ENCODE data around the gene CACNA1S. TPM values are rescaled to one million over a fixed set of nuclear protein-coding genes. Genes with fewer than 3 reads are reported as not detected.

The CACNA1S gene
- total and polyA plus RNA-seq, 2 of the 8 experiments (the other 6 are each of a cell fraction or from before 2014, with no cell fraction given): 0.06 TPM; not detected in 1

GRCh38 chr1:201105688-201106087 is 6.5 kb downstream of the CACNA1S start:
- Histone ChIP-seq H2BK12ac (ENCODE audit: low read depth, low read length) (no peak overlapping the region), H3K36me3 (ENCODE audit: control insufficient read depth in 2 of 4, insufficient read depth in 4 of 4, low read length in 3 of 4) (no peaks in the 10 kb centered on the region), H2BK15ac (ENCODE audit: low read length) (no peak overlapping the region), H3K56ac (replicated peaks; ENCODE audit: insufficient read length, low read depth, low read length) (no peak overlapping the region), H2BK5ac (ENCODE audit: low read depth, low read length) (no peak overlapping the region), H2AFZ (ENCODE audit: low read length) (no peak overlapping the region), H3K27ac (ENCODE audit: low read depth, low read length) (no peak overlapping the region), H3K4me3 (ENCODE audit: extremely low read depth in 1 of 4, insufficient read depth in 2 of 4, low read depth in 3 of 4, low read length in 4 of 4) (no peak overlapping the region), H3K9me3 (ENCODE audit: insufficient read depth in 2 of 2, low read depth in 1 of 2, low read length in 1 of 2) (no peaks in the 10 kb centered on the region), H2BK120ac (replicated peaks; ENCODE audit: low read depth, low read length) (no peak overlapping the region), H4K91ac (replicated peaks; ENCODE audit: insufficient read length, low read length) (no peak overlapping the region), H3K23me2 (ENCODE audit: low read depth, low read length) (no peaks in the 10 kb centered on the region), H2AK5ac (ENCODE audit: low read depth, low read length) (no peak overlapping the region), H3K4me2 (ENCODE audit: insufficient read depth in 1 of 2, low read depth in 2 of 2, low read length in 2 of 2) (no peak overlapping the region), H3K27me3 (replicated peaks in 1 of 4; ENCODE audit: control insufficient read depth in 3 of 4, extremely low read depth in 1 of 4, insufficient read depth in 3 of 4, low read length in 3 of 4) (no peaks in the 10 kb centered on the region; a peak in 1 of 7 replicates), H4K8ac (ENCODE audit: extremely low read depth, insufficient read depth, low read length) (no peak overlapping the region), H3K23ac (ENCODE audit: insufficient read length) (no peak overlapping the region), H3K9ac (replicated peaks in 1 of 4; ENCODE audit: extremely low read depth in 1 of 4, low read depth in 3 of 4, low read length in 3 of 4) (no peak overlapping the region), H3K14ac (ENCODE audit: insufficient read length) (no peak overlapping the region), H3K18ac (ENCODE audit: extremely low read depth, low read length) (no peak overlapping the region), H2BK20ac (ENCODE audit: low read length) (no peak overlapping the region), H3K79me1 (ENCODE audit: low read depth, low read length) (no peaks in the 10 kb centered on the region), H3K79me2 (ENCODE audit: control insufficient read depth in 1 of 2, insufficient read depth in 2 of 2, low read length in 2 of 2) (no peaks in the 10 kb centered on the region), H3K4ac (replicated peaks; ENCODE audit: insufficient read length, low read depth, low read length) (no peak overlapping the region), H4K20me1 (replicated peaks in 1 of 2; ENCODE audit: control insufficient read depth in 1 of 2, insufficient read depth in 2 of 2, low read length in 2 of 2) (no peaks in the 10 kb centered on the region), H3K4me1 (replicated peaks in 1 of 4; ENCODE audit: control insufficient read depth in 3 of 4, insufficient read depth in 4 of 4, low read length in 3 of 4) (peaks cover 0 to 5% (median 2%) of the 10 kb centered on the region in 4 experiments; a peak in 3 of 7 replicates), H4K5ac (ENCODE audit: insufficient read length, low read depth, low read length) (no peak overlapping the region)
- ChIA-PET POLR2A (ENCODE audit: partially characterized antibody) (no interaction called here), CTCF (ENCODE audit: partially characterized antibody) (interaction anchor here (0.7 to 5.9 kb wide), 5 partner anchors 8 to 134 kb away, joined by 4 to 44 read pairs (median 9); no protein-coding TSS in a partner anchor)
- FAIRE-seq (no peak), DNase-seq (ENCODE audit: low read depth in 1 of 2, low spot score in 2 of 2) (no peak)
- 83% methylated on average over 4 of the region's 5 CpGs; no CpG with 5 or more reads in 1 of the 2 experiments for WGBS, 2 experiments (ENCODE audit: extremely low coverage in 1 of 2, insufficient coverage in 1 of 2, insufficient read length in 1 of 2, insufficient replicate concordance in 2 of 2, low coverage in 1 of 2, low lambda C conversion rate in 2 of 2, missing lambda C conversion rate in 1 of 2)
- no peak for TF ChIP-seq KDM1A (IDR thresholded peaks at IDR 0.05; ENCODE audit: borderline replicate concordance, low read length)
- TF ChIP-seq ATF2 (IDR thresholded peaks at IDR 0.05; ENCODE audit: low read length): no peak
- no peak for TF ChIP-seq POLR2AphosphoS5 (IDR thresholded peaks at IDR 0.05; ENCODE audit: low read depth, low read length)
- TF ChIP-seq ATF3 (IDR thresholded peaks at IDR 0.05; ENCODE audit: insufficient read depth, low read depth, low read length): no peak
- no peak for TF ChIP-seq SIN3A (conservative IDR thresholded peaks at IDR 0.05 in 1 of 2, IDR thresholded peaks at IDR 0.05 in 1 of 2; ENCODE audit: low read depth in 1 of 2, low read length in 2 of 2)
- no peak for TF ChIP-seq TEAD4 (IDR thresholded peaks at IDR 0.05; ENCODE audit: low read depth, low read length)
- no peak for TF ChIP-seq POLR2A (IDR thresholded peaks at IDR 0.05; ENCODE audit: control extremely low read depth in 1 of 2, low read depth in 2 of 2, low read length in 2 of 2)
- no peak for TF ChIP-seq SUZ12 (IDR thresholded peaks at IDR 0.05; ENCODE audit: low read length)
- TF ChIP-seq TAF7 (optimal IDR thresholded peaks at IDR 0.05; ENCODE audit: borderline replicate concordance, low read depth, low read length): no peak
- TF ChIP-seq KDM5A (IDR thresholded peaks at IDR 0.05; ENCODE audit: low read length): no peak
- TF ChIP-seq CBX8 (IDR thresholded peaks at IDR 0.05; ENCODE audit: borderline replicate concordance, low read depth, low read length): no peak
- TF ChIP-seq ASH2L (IDR thresholded peaks at IDR 0.05; ENCODE audit: low read length): no peak
- no peak for TF ChIP-seq RFX5 (IDR thresholded peaks at IDR 0.05; ENCODE audit: borderline replicate concordance, low read depth, low read length)

All from H1 (cell line).